ENCODE data around the gene PNMA8B.
"Not testable (repeated sequence)": the region's sequence is repeated elsewhere in the genome, so short reads cannot be mapped to it uniquely, and the experiment has no call there.

Gene PNMA8B, protein sequence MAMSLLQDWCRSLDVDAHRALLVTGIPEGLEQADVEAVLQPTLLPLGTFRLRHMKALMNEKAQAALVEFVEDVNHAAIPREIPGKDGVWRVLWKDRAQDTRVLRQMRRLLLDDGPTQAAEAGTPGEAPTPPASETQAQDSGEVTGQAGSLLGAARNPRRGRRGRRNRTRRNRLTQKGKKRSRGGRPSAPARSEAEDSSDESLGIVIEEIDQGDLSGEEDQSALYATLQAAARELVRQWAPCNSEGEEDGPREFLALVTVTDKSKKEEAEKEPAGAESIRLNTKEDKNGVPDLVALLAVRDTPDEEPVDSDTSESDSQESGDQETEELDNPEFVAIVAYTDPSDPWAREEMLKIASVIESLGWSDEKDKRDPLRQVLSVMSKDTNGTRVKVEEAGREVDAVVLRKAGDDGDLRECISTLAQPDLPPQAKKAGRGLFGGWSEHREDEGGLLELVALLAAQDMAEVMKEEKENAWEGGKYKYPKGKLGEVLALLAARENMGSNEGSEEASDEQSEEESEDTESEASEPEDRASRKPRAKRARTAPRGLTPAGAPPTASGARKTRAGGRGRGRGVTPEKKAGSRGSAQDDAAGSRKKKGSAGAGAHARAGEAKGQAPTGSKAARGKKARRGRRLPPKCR

DNA sequence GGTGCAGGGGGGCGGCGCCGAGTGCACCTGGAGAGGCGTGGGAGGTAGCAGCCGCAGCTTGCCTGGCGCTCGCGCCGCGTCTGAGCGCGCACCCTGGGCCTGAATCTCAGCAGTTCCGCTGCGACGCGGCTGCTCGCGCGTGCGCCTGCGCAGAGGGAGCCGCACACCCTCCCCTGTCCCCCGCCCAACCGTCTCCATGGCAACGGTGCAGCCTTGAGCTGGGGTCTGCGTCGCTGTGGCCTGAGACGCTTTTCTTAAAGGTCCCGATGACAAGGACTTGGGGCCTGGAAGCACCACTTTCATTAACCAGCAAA lies at the start of gene PNMA8B:
TSS of gene PNMA8B (minus strand) at position 82 of the 314 bp plus-strand sequence. CDS start 402 bp downstream, outside the sequence.
- peak; percentile 91 for DNase-seq

DNA sequence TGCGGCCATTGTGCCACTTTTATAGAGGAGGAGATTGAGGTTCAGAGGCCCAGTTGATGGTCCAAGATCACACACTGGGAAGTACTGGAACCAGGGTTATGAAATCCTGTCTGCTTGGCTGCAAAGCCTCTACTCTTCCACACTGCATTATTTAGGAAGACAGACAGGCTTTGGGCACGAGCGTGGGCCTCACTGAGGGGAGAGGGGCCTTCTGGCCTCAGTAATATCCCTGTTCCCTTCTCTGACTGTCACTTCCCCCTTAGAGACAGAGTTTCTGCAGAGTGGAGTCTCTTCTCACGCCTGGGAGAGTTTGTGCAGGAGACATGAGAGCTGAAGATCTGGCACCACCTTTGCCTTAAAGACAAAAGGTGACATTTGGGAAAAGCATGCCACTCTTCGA lies 49.0 kb upstream of the PNMA8B start:
- no peak for DNase-seq

DNA sequence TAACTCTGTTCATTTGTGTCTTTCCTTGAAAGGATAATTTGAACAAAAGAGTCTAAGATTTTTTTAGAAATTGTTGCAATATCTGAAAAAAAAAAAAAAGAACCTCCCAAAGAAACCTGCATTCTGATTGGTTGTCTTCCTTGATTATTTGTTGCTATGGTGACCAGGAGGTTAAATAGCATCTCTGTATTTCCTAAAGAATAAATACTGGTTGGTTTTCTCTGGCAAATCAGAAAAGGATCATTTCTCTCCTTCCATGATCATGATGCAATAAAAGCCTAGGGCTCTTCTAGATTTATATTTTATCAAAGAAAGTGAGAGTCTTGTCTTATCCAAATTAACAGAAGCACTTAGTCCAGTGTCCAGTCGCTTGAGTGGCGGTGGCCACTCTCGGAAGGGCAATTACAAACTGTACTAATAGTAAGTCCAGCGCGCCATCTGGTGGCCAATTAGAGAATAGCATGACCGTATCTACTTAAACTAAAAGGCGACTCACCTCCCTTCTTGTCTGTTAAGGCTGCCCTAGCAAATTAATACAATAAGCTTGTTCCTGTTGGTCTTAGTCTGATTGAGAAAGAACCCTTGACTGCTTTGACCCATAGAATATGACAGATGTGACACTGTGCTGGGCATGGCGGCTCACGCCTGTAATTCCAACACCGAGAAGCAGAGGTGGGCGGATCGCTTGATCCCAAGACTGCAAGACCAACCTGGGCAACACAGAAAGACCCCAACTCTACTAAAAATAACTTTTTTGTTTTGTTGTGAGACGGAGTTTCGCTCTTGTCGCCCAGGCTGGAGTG lies 47.0 kb upstream of the PNMA8B start:
- peak; percentile 86 for DNase-seq

DNA sequence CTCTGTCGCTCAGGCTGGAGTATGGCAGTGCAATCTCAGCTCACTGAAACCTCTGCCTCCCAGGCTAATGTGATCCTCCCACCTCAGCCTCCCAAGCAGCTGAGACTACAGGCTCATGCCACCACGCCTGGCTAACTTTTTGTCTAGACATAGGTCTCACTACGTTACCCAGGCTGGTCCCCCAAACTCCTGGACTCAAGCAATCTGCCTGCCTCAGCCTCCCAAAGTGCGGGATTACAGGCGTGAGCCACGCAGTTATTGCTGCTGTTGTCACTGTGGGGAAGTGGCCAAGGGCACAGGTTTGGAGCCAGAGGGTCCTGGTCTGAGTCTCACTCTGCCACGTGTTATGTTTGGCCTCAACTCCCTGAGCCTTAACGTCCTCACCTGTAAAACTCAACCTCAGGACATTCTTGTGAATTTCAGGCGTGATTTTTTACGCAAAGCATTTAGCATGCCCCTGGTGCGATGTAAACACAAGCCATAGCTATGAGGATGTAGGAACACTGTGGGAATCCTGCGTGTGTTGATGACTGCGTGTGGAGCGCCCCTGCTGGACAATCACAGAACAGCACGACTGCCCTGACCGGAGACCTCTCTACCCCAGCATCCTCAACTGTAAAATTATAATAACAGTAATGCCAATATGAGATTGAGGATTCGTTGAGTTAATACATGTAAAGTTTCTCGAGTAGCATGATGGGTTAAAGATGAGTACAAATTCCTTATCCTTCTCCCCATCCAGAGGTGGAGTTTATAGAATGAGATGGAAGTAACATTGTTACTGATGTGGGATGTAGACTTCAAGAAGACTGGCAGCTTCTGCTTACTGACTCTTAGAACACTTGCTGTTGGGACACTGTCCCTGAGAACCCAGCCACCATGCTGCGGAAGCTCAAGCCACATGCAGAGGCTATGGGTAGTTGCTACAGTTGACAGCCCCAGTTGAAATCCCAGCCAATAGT lies 41.8 kb upstream of the PNMA8B start:
- DNase-seq = peak; percentile 51

DNA sequence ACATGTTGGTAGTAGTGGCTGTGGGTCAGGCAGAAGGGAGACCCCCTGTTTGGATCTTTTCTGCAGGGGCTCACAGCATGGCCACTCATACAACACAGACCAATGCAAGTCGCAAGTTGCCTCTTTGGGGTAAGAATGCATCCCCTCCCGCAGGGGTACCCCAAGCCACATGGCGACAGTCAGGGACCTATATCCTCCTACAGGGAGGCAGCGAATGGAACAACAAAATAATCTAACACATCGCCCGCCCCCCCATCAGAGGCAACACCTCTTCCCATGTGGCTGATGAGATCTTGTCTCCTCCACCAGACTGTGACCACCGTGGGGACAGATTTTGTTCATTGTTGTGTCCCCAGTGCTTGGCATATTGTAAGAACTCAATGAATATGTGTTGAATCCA lies 40.7 kb upstream of the PNMA8B start:
- no peak for DNase-seq

DNA sequence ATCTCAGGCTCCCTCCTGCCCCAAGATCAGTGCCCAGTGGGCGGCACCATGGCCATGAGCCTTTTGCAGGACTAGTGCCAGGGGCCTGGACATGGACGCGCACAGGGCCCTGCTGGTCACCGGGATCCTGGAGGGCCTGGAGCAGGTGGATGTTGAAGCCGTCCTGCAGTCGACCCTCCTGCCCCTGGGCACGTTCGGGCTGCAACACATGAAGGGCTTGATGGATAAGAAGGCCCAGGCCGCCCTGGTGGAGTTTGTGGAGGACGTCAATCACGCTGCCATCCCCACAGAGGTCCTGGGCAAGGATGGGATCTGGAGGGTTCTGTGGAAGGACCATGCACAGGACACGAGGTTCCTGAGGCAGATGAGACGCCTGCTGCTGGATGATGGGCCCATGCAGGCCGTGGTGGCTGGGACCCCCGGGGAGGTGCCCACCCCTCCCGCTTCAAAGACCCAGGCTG lies 38.0 kb upstream of the PNMA8B start:
- DNase-seq = no peak

DNA sequence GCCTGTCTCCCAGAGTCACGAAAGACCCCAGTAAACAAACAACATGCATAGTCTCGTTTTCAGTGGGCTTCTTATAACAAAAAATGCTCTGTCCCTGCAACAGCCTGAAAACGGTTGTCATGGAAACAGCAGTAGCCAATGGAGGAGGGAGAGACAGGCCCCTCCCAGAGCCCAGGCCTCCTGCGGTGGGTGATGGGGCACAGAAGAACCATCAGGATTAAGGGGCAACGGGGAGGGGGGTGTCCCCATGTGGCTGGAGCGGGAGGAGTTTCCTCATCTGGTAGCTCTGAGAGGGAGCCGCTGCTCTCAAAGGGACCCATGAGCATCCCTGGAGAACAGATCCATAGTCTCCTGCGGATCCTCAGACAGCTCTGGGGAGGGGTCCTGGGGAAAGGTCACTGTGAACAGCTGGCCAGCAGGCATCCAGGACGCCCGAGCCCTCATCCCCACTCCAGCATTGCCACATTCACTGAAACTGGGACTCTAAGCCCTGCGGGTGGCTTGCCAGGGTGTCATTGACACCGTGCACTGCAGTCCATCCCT lies 37.5 kb upstream of the PNMA8B start:
- DNase-seq = no peak

DNA sequence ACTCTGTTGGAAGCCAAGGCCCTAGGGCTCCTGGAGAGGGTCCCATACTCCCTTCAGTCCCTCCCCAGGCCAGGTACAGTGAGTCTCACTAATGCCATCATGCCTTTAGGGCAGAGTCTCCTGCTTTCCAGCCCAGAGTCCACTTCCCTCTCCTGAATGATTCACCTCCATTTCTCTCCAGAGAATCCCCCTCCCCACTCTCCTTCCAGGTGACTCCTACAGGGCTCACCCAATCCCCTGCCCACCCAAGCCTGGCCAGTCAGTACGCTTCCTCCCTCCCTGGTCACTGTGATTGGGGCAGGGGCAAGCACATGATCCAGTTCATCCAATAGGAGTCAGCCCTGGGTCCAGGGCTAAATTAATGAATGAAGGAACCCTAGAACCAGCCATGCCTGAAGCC lies 35.0 kb upstream of the PNMA8B start:
- DNase-seq = no peak

DNA sequence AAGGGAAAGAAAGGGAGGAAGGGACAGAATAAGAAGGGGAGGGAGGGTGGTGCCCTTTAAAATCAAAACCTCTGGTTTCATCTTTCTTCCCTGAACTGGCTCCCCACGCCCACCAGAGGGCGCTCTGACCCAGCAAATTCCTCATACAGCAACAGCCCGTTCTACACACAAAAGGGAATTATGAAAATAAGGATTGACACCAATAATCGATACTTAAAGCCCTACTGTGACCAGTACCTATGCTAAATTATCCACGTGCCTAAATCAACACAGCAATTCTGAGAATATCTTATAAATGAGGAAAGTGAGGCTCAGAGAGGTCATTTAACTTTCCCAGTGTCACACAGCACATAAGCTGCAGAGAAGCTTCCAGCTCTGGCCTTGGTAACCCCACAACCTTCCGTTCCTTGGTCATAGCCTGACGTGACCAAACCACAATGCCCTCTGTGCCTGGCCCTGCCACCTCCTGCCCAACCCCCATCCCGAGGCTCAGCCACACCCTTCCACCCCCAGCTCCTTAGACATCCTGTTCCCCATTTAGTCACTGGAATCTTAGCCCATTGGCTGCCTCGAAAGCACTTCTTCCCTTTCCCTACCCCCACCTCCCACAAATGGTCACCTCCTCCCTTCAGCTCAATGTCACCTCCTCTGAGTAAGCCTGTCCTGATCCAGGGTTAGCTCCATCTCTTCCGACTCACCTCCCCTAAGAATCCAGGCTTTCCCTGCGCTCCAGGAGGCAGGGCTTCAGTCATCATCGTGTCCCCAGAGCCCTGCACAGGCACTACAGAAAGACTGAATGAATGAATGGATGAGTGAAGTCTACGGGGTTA lies 34.2 kb upstream of the PNMA8B start:
- DNase-seq = peak; percentile 76

DNA sequence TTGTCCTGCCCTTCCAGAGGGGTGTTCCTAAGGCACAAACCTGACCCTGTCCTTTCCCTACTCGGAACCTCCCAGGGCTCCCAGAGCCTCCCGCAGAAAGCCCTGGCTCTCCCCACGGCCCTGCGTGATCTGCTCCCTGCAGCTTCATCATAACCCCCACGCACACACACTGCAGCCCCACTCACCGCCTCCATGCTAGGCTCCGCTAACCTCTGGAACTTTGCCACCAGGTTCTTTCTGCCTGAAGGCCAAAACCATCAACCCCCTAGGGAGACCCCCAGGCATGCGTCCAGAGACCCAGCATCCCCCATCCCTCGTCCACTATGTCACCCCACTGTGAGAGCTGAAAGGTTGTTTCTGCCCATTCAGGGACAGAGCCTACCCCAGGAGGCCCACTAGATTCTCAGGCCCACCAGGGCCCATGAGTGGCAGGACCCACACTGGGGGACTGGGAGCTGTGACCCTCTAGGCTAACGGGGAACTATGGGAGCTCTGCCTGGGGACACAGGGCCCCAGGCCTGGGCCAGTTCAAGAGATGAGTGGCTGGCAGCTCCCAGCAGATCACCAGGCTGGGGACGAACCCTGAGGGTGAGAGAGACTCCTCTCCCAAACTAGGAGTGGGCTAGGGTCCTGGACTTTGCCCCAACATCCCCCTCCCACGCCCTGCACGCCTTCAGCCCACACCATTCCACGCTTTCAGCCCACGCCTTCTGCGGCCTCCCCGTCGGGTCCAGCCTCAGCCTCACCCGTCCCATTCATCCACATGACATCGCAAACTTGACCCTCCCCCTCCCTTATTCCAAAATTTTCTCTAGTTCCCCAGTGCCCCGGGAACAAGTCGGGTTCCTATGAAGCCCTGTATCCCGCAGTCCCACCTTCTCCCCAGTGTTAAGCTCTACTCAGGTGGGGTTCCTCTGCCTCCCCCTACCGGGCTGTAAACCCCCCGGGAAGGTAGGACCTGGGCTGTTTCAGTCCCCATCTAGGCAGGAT lies 33.2 kb upstream of the PNMA8B start:
- DNase-seq = no peak

DNA sequence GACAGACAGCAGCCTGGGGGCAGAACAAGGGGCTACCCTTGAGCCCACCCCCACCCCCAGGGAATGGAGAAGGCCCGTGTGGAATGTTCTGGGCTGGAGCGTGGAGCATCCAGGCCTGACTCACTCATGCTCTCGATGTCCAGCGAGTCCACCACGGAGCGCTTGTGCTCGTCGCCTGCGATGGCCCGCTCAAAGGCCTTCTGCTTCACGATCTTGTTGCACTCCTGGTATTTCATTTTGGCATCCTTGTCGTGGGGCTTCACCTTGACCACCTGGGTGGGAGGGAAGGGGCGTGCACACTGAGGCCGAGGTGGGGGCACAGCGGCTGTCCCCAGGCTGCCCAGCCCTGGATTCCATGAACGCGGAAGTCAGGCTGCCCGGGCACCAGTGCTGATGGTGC lies 31.1 kb upstream of the PNMA8B start:
- not testable (repeated sequence) for DNase-seq

DNA sequence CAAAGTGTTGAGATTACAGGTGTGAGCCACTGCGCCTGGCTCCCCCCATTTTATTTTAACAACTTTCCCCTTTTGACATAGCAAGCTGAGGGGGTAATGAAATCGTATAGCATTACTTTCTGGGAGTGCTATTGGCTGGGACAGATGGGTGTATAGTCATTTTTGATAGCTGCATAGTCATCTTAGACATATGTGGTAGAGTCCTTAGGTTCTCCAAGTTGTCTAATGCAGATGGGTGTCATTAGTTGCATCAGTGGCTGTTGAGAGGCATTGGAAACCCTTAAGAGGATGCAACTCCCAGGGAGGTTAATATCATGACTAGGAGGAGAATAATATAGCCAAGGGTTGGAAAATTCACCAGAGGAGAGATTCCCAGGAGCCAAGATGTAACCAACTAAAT lies 28.6 kb upstream of the PNMA8B start:
- no peak for DNase-seq

DNA sequence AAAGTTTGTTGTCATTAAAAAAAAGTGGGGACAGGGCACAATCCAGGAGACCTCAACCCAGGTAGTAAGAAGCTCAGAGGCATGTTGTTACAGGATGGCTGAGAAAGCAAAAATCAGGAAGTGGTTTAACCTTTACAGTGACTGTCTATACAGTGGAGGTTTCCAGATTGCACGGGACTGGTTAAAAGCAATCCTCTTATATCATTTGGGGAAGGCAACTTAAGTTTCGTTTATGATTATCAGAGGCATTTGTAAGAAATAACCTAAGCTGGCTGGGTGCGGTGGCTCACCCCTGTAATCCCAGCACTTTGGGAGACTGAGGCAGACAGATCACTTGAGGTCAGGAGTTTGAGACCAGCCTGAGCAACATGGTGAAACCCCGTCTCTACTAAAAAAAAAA lies 27.3 kb upstream of the PNMA8B start:
- not testable (repeated sequence) for DNase-seq

DNA sequence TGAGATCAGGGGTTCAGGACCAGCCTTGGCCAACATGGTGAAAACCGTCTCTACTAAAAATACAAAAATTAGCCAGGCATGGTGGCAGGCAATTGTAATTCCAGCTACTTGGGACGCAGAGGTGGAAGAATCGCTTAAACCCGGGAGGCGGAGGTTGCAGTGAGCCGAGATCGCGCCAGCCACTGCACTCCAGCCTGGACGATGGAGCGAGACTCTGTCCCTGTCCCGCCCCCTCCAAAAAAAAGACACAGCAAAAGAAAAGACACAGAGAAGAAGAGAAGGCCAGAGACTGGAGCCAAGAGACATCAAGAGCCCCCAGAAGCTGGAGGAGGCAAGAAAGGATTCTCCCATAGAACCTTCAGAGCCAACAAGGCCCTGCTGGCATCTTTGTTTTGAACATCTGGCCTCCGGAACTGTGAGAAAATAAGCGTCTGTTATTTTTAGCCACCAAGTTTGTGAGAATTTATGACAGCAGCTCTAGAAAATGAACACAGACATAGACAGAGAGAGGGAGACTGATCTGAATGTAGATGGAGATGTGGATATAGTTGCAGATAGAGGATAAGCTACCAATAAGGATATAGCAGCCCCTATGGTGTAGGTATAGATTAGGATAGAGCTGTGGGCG lies 25.7 kb upstream of the PNMA8B start:
- DNase-seq = no peak

DNA sequence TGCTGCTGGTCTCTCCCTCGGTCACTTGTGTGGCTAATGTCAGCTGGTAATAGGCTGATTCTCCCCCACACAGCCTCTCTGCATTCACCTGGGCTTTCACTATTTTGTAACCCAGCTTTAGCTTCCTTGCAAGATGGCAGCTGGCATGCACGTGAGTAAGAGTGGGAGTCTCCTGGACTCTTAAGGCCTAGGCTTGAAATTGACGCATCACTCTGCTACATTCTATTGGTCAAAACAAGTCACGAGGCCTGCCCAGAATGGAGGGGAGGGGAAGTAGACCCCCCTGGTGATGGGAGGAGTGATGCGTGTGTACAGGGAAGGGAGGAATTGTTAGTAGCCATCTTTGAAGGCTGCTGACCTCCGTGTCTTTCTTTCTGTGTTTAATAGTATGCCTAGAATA lies 24.9 kb upstream of the PNMA8B start:
- DNase-seq = no peak

DNA sequence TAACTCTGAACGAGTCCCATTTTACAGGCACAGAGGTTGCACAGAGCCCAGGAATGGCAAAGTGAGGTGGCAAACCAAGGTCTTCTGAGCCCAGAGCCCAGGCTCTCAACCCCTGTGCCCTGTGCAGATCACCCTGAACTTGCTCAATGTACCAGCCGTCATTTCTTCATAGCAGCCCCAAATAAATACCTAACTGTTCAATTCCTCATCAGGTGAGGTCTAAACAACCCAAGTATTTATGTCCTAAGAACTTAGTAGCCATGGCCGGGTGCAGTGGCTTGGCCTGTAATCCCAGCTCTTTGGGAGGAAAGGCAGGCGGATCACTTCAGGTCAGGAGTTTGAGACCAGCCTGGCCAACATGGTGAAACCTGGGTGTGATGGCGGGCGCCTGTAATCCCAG lies 21.8 kb upstream of the PNMA8B start:
- no peak for DNase-seq

DNA sequence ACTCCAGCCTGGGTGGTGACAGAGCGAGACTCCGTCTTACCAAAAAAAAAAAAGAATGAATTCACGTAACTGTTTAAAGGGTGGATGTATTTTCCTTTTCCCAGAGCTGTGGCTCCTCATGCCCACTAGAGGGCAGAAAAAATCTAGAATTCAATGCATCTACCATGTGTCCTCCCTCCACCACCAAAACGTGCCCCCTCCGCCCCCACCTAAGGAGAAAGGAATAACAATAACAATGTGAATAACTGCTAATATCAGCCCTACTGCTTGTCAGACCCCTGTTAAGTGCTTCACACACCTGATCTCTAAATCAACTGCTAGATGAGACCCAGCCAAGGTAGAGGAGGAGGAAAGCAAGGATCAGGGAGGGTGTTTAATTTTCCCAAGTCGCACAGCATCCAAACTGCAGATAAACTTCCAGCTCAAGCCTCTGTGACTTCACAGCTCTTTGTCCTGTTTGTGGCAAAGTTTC lies 20.2 kb upstream of the PNMA8B start:
- no peak for DNase-seq

DNA sequence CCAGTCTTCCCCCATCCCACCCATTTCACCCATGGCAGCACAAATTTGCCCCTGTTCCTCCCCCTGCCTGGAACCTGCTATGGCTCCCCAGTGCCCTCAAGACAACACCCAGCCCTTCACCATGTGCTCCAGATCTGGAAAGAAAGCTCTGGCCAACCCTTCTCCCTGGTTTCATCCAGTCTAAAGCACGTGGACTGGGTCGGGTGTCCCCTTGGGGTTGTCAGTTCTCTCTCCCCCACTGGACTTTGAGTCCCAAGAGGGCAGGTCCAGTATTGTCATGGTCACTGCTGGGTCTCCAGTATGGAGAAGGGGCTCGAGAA lies 19.6 kb upstream of the PNMA8B start:
- no peak for DNase-seq

DNA sequence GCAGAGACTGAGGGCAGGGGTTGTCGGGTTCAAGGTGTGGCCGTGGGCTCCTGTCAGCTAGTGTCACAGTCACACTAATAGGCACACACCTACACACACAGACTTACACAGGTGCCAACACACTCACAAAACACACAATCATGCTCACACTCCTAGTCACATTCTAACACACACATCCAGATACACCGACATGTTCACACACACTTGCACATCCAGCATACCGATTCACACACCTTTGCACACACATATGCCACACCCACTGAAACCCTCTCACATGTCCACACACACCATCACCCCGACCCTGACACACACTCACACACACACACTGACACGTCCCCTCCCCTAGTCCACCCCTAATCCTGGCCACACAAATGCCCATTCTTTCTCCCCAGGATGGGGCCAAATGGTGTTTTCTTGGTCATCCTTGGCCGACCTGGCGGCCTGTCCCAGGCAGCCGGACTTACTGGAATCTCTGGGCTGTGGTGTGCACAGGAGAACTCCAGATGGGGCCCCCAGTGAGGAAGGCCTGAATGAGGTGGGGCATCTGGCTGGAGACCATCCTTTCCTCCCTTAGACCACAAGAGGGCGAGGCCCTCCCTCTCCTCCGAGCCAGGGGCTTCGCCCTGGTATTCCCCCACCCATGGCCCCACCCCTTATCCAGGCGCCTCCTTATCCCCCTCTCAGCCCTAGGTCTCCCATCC lies 19.1 kb upstream of the PNMA8B start:
- DNase-seq = no peak

All from right hindlimb (tissue), 1 donor.